ENCODE data around the gene PEX7.
"Not testable (repeated sequence)": the region's sequence is repeated elsewhere in the genome, so short reads cannot be mapped to it uniquely, and the experiment has no call there.

PEX7 gene

GRCh38 chr6:136918706-136919105 lies 96.3 kb downstream of the PEX7 start:
- no peak for DNase-seq

GRCh38 chr6:136920216-136920615 lies 97.8 kb downstream of the PEX7 start:
- no peak for DNase-seq

- DNase-seq: no peak
These were observed 98.4 kb downstream of the PEX7 start for GRCh38 chr6:136920671-136921380.

- no peak for DNase-seq
These were observed 99.1 kb downstream of the PEX7 start for GRCh38 chr6:136921381-136921935.

DNA sequence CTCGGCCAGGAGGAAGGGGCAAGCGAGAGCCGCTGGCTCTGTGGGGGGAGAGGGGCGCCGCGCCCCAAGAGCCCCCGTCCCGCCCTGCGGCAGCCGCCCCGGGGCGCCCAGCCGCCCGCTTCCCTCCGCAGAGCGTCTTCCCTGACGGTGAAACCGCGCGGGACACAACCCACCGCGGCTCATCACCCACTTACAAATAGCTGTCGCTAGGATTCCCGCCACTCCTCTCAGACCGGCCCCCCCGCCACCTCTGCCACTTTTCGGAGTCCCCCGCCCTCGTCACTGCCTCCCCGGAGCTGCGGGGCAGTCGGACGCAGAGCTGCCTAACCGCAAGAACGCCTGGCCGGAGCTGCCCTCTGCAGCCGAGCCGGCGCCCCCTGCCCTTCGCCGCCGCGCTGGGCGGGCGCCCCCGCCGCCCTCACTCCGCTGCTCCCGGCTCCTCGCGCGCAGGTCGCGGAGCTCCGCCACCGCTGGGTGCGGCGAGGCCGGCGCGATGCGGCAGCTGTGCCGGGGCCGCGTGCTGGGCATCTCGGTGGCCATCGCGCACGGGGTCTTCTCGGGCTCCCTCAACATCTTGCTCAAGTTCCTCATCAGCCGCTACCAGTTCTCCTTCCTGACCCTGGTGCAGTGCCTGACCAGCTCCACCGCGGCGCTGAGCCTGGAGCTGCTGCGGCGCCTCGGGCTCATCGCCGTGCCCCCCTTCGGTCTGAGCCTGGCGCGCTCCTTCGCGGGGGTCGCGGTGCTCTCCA lies 99.7 kb downstream of the PEX7 start, which contains the start of gene SLC35D3:
SLC35D3 (plus strand) TSS at position 366 of the 749 bp plus-strand sequence; CDS start at position 494, 128 bp downstream.
- DNase-seq: no peak

DNA sequence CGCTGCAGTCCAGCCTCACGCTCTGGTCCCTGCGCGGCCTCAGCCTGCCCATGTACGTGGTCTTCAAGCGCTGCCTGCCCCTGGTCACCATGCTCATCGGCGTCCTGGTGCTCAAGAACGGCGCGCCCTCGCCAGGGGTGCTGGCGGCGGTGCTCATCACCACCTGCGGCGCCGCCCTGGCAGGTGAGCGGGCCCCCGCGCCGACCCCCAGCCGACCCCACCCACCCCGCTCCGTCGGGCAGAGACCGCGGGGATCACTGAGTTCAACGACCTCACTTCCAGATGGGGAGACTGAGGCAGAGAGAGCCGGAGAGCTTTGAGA lies 100.3 kb downstream of the PEX7 start:
- DNase-seq: no peak

DNA sequence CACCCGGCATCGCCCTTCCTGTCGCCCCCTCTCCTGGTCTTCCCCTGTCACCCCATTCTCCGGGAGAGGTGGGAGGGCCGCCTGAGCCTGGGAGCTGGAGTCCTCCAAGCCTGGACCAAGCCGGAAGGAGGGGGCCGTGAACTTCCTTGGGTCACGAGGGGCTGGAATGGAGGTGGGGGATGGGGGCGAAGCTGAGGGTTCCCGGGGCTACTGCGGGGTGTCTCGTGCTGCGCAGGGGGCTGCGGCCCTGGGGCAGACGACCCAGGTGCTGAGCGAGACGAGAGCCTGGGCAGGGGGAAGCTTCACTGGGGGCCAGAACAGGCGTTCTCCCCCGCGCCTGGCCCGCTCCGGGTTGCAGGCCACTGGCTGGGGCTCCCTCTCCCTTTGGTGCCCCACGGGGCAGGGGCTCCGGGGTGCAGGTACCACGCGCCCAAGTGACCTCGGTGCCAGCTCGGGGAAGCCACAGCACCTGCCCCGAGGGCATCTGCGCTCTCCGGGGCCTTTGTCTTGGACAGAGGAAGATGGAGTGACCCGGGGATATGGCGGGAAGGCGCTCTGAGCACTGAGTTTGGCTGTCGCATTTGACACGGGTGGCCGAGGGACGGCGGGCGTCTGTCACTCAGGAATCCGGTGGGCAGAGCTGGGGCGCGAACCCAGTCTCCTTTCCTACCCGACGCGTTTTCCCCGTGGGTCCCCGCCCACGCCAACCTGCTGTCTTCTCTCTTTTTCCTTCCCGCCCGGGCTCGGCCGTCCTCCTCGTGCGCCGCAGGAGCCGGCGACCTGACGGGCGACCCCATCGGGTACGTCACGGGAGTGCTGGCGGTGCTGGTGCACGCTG lies 100.9 kb downstream of the PEX7 start:
- no peak for DNase-seq

- no peak for DNase-seq
These were observed 101.7 kb downstream of the PEX7 start for GRCh38 chr6:136923954-136924673.

- DNase-seq: no peak
These were observed 104.0 kb downstream of the PEX7 start for GRCh38 chr6:136926383-136926782.

- DNase-seq: no peak
These were observed 104.9 kb downstream of the PEX7 start for GRCh38 chr6:136927292-136927691.

GRCh38 chr6:136930528-136930927 lies 108.1 kb downstream of the PEX7 start:
- DNase-seq: no peak

DNA sequence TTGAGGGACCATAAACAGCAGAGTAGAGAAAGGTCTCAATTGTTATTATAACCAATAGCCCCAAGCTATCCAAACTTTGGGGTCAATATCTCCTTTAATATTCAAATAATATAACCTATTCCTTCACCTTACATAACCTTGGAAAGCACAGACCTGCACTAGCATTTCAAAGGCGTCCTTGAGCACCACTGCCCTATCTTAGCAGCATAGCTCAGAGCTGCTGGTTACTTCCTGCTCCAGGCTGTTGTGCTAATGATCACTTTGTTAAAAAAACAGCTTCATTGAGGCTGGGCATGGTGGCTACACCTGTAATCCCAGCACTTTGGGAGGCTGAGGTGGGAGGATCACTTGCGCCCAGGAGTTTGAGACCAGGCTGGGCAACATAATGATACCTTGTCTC lies 110.2 kb downstream of the PEX7 start:
- DNase-seq: no peak

- DNase-seq: no peak
These were observed 122.7 kb downstream of the PEX7 start for GRCh38 chr6:136945072-136945471.

DNA sequence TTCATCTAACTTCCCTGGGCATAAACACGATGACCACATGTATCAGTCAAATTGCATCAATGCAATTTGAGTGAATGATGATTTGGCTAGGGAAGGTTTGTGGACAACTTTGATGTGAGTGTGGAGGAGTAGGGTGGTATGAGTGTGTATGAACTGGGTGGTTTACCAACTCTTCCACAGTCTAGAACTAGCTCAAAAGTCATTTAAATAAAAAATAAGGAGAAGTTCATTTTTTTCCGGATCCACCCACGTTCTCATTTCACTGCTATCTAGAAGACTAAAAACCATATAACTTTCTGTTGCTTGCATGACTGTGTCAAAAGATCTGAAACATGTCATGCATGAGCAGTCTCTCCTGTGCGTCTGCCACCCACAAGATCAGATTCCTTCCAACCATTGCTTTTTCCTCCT lies 123.3 kb downstream of the PEX7 start:
- DNase-seq: no peak

GRCh38 chr6:136947037-136947436 lies 124.6 kb downstream of the PEX7 start:
- no peak for DNase-seq

DNA sequence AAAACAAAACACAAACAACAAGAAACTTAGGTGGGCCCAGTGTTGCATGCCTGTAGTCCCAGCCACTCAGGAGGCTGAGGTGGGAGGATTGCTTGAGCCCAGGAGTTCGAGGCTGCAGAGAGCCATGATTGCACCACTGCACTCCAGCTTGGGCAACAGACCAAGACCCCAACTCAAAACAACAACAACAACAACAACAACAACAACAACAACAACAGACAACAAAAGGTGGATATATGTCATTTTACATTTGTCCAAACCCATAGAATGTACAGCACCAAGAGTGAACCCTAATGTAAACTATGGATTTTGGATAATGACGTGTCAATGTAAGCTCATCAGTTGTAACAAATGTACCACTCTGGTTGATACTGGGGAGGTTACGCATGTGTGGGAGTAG lies 127.6 kb downstream of the PEX7 start:
- DNase-seq: not testable (repeated sequence)

DNA sequence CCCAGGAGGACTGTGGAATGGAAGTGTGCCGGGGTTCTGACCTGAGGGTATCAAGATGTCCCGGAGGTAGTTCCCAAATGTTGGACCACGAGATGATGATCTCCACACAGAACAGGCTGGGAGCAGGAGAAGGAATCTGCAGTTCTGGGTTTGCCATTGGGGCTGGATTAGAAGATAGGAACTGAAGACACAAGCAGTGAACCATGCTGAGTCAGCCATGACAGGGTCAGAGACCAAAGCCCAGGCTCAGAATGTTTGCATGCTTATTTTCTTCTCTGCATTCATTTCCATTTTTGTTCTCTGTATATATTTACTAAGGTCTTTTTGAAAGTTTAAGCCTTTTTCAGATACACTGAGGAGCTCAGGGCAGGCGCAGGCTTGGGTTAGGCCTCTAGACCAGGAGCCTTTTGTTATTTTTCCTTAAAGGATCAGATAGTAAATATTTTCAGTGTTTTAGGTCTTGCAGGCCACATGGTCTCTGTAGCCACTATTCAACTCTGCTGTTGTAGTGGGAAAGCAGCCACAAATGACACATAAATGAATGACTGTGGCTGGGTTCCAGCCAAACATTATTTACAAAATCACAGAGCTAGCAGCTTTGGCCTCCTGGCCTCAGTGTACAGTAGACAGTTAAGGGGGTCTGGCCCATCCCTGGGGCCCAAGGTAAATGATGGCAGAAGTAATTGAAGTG lies 128.2 kb downstream of the PEX7 start:
- no peak for DNase-seq

DNA sequence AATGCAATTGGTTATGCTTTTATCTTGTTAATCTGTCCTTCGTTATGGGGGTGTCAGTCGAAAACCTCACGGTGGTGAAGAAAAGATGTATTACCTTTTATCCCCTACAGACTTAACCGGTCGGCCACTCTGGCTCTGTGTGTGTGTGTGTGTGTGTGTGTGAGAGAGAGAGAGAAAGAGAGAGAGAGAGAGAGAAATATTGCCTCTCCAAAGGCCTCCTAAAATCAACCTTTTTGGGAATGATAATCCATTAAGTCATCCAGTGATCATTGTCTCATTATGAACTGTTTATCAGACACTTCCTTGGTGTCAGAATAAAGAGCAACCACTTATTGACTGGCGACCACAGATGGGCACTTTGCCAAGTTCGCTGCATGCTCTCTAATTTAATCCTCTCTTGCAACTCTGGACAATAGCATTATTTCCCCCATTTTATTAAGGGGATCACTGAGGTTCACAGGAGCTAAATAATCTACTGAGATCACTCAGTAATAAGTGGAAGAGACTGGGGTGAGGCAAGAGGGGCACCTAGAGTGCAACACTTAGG lies 130.4 kb downstream of the PEX7 start:
- no peak for DNase-seq

DNA sequence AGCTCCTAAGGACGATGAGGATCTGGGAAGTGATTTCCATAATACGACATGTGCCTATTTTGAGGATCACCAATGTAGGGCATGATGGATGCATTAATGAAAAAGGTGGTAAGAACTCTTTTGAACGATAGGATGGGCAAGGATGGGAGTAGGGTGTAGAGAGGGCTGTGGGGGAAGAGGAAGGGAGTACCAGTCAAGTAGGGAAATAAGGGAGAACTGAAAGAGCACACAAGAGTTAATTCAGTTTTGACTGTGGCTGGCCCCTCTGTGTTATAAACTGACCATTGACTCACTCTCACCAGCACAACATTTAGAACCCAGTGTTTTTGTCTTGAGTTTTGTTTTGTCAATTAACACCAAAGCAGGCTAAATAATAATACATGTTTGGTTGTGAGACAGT lies 132.7 kb downstream of the PEX7 start:
- no peak for DNase-seq

- DNase-seq: no peak
These were observed 134.5 kb downstream of the PEX7 start for GRCh38 chr6:136956590-136957544.

GRCh38 chr6:136958168-136958567 lies 135.8 kb downstream of the PEX7 start:
- DNase-seq: no peak

All from NCI-H2171 (cell line).